Astrocyte of the spinal cord (primary cell): ENCODE results near the gene ADIPOQ.
"Not testable (repeated sequence)": the region's sequence is repeated elsewhere in the genome, so short reads cannot be mapped to it uniquely, and the experiment has no call there.

Experiments used
- DNase-seq: peaks from one replicate; pipeline ENCODE4 v3.0.0; 2011; ENCODE audit warnings: low read depth, low spot score
- H3K4me3 ChIP-seq: 2 replicates; pipeline ENCODE4 v1.5.1; 2011; ENCODE audit warnings: low read depth, mild to moderate bottlenecking, low read length, moderate library complexity
- CTCF ChIP-seq: IDR thresholded peaks from 2 replicates; pipeline ENCODE4 v1.5.1; 2012; ENCODE audit warnings: low read depth, mild to moderate bottlenecking, low read length, inconsistent platforms
- in situ Hi-C: cut with HindIII; loops from 2 replicates; pipeline ENCODE4 v1.10.0; 2017; ENCODE audit warnings: low sequenced_read_pairs

Gene ADIPOQ

GRCh38 chr3:186841620-186842019 lies 890 bp upstream of the ADIPOQ start:
- no peak for DNase-seq
- TF ChIP-seq CTCF, result no peak
- in situ Hi-C loops, result no loop called here
- no peak overlapping the region for H3K4me3 ChIP-seq

- H3K4me3 ChIP-seq, result no peak overlapping the region
- in situ Hi-C loops, result no loop called here
- TF ChIP-seq CTCF, result no peak
- no peak for DNase-seq
These were observed 526 bp downstream of the ADIPOQ start for GRCh38 chr3:186843039-186843432.

- in situ Hi-C loops, result no loop called here
- no peak for TF ChIP-seq CTCF
- DNase-seq, result no peak
- no peak overlapping the region for H3K4me3 ChIP-seq
These were observed 2.4 kb downstream of the ADIPOQ start for GRCh38 chr3:186844908-186845307.

GRCh38 chr3:186845756-186846155 lies 3.2 kb downstream of the ADIPOQ start:
- in situ Hi-C loops, result no loop called here
- no peak for TF ChIP-seq CTCF
- no peak overlapping the region for H3K4me3 ChIP-seq
- no peak for DNase-seq

GRCh38 chr3:186847437-186847836 lies 4.9 kb downstream of the ADIPOQ start:
- in situ Hi-C loops, result no loop called here
- no peak for TF ChIP-seq CTCF
- DNase-seq, result no peak
- no peak overlapping the region for H3K4me3 ChIP-seq

- DNase-seq, result peak; percentile 56
- in situ Hi-C loops, result no loop called here
- H3K4me3 ChIP-seq, result no peak overlapping the region
- peak; percentile 42 for TF ChIP-seq CTCF
These were observed 7.0 kb downstream of the ADIPOQ start for GRCh38 chr3:186849374-186849975.

- DNase-seq, in situ Hi-C loops, H3K4me3 ChIP-seq: not testable (repeated sequence)
These were observed 9.3 kb downstream of the ADIPOQ start for GRCh38 chr3:186851835-186852234.
